Measurements from ENCODE around the gene RANGAP1. TPM values are rescaled to one million over a fixed set of nuclear protein-coding genes. Genes with fewer than 3 reads are reported as not detected.
"Not testable (repeated sequence)": the region's sequence is repeated elsewhere in the genome, so short reads cannot be mapped to it uniquely, and the experiment has no call there.

The RANGAP1 gene
- total and polyA plus RNA-seq, 2 donors (not counting 1 experiment from before 2014, with no cell fraction given), result 42.0 to 48.8 TPM

DNA sequence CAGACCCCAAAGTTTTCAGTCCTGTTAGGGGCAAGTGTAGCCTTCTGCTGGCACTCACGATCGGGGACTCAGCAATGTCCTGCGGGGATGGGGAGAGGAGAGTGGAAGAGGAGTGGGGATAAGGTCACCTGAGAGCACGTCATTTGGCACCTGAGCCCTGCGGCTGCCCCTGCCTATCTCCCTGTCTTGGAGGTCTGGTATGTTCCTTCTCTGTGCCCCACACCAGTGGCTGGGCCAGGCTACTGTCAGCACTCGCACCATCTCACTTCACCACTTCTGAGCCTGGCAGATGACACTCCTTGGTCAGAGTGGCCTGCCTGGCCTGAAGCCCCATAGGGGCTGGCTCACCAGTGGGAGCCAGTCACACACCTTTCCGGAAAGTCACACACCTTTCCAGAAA lies 25.1 kb downstream of the RANGAP1 start:
- no peaks in the 10 kb centered on the region for H3K4me1 Mint-ChIP-seq
- ChIA-PET POLR2A (no interaction called here), CTCF (no interaction called here)
- H2AFZ ChIP-seq (ENCODE audit: insufficient read depth, low read depth, low read length, poor library complexity, severe bottlenecking), result no peak overlapping the region
- no peaks in the 10 kb centered on the region for H3K27me3 Mint-ChIP-seq
- TF ChIP-seq, protein P1, sequence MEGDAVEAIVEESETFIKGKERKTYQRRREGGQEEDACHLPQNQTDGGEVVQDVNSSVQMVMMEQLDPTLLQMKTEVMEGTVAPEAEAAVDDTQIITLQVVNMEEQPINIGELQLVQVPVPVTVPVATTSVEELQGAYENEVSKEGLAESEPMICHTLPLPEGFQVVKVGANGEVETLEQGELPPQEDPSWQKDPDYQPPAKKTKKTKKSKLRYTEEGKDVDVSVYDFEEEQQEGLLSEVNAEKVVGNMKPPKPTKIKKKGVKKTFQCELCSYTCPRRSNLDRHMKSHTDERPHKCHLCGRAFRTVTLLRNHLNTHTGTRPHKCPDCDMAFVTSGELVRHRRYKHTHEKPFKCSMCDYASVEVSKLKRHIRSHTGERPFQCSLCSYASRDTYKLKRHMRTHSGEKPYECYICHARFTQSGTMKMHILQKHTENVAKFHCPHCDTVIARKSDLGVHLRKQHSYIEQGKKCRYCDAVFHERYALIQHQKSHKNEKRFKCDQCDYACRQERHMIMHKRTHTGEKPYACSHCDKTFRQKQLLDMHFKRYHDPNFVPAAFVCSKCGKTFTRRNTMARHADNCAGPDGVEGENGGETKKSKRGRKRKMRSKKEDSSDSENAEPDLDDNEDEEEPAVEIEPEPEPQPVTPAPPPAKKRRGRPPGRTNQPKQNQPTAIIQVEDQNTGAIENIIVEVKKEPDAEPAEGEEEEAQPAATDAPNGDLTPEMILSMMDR (IDR thresholded peaks at IDR 0.05), result no peak
- TF ChIP-seq EZH2 (IDR thresholded peaks at IDR 0.05; ENCODE audit: borderline replicate concordance, insufficient read depth, low read depth, low read length, poor library complexity, severe bottlenecking), result no peak
- no peaks in the 10 kb centered on the region for H3K9me3 ChIP-seq (ENCODE audit: control extremely low read depth in 1 of 3, control insufficient read depth in 2 of 3, insufficient read depth in 1 of 3, low read length in 2 of 3)
- no peaks in the 10 kb centered on the region for H3K27me3 ChIP-seq (replicated peaks in 1 of 4; ENCODE audit: control extremely low read depth in 1 of 4, control insufficient read depth in 3 of 4, insufficient read depth in 4 of 4, low read length in 3 of 4)
- H3K36me3 ChIP-seq (replicated peaks in 1 of 2; ENCODE audit: control extremely low read depth in 1 of 2, control insufficient read depth in 1 of 2, extremely low read depth in 1 of 2, insufficient read depth in 2 of 2, low read length in 1 of 2), result peaks cover 2 to 81% of the 10 kb centered on the region in 2 experiments
- no peaks in the 10 kb centered on the region for H3K4me1 ChIP-seq (ENCODE audit: control insufficient read depth in 2 of 2, insufficient read depth in 2 of 2, low read length in 2 of 2)
- H3K4me3 Mint-ChIP-seq, result no peak overlapping the region
- no peak overlapping the region for H3K27ac Mint-ChIP-seq
- H3K79me2 ChIP-seq (ENCODE audit: control insufficient read depth, insufficient read depth, low read length), result no peaks in the 10 kb centered on the region
- intact Hi-C loops (cut with micrococcal nuclease), result no loop called here
- H3K9me3 Mint-ChIP-seq (ENCODE audit: insufficient read depth), result no peaks in the 10 kb centered on the region
- H3K9ac ChIP-seq (ENCODE audit: low read length), result no peak overlapping the region
- no peak overlapping the region for H3K27ac ChIP-seq (ENCODE audit: low read length in 2 of 2)
- no peak for ATAC-seq (ENCODE audit: low read depth)
- no peak overlapping the region for H3K4me2 ChIP-seq (replicated peaks; ENCODE audit: low read depth, low read length, poor library complexity, severe bottlenecking)
- no peaks in the 10 kb centered on the region for H4K20me1 ChIP-seq (ENCODE audit: control insufficient read depth, insufficient read depth, low read length, poor library complexity, severe bottlenecking)
- no peak overlapping the region for H3K4me3 ChIP-seq (ENCODE audit: control extremely low read depth in 1 of 5, extremely low read depth in 1 of 5, insufficient read depth in 1 of 5, low read depth in 2 of 5, low read length in 4 of 5)
- DNase-seq, result no peak
- 98% methylated on average over 7 of the region's 7 CpGs for WGBS (ENCODE audit: insufficient coverage)

DNA sequence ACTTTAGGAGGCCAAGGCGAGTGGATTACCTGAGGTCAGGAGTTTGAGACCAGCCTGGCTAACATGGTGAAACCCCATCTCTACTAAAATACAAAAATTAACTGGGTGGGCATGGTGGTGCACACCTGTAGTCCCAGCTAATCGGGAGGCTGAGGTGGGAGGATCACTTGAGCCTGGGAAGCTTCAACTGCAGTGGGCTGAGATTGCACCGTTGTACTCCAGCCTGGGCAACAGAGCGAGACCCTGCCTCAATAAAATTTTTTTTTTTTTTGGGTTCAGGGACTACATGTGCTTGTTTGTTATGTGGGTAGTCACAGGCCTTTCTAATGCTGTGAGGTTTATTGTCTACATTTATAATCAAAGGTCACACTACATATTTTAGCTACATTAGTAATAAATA lies 26.2 kb downstream of the RANGAP1 start:
- H3K27ac Mint-ChIP-seq; H3K9me3 ChIP-seq (ENCODE audit: control extremely low read depth in 1 of 3, control insufficient read depth in 2 of 3, insufficient read depth in 1 of 3, low read length in 2 of 3); H3K79me2 ChIP-seq (ENCODE audit: control insufficient read depth, insufficient read depth, low read length); H3K27me3 ChIP-seq (replicated peaks in 1 of 4; ENCODE audit: control extremely low read depth in 1 of 4, control insufficient read depth in 3 of 4, insufficient read depth in 4 of 4, low read length in 3 of 4); CTCF ChIA-PET; H3K4me1 ChIP-seq (ENCODE audit: control insufficient read depth in 2 of 2, insufficient read depth in 2 of 2, low read length in 2 of 2); H3K9ac ChIP-seq (ENCODE audit: low read length); H3K4me1 Mint-ChIP-seq; H3K4me3 Mint-ChIP-seq; H3K27ac ChIP-seq (ENCODE audit: low read length in 2 of 2); H3K4me2 ChIP-seq (replicated peaks; ENCODE audit: low read depth, low read length, poor library complexity, severe bottlenecking); H3K4me3 ChIP-seq (ENCODE audit: control extremely low read depth in 1 of 5, extremely low read depth in 1 of 5, insufficient read depth in 1 of 5, low read depth in 2 of 5, low read length in 4 of 5); intact Hi-C loops (cut with micrococcal nuclease); DNase-seq; H4K20me1 ChIP-seq (ENCODE audit: control insufficient read depth, insufficient read depth, low read length, poor library complexity, severe bottlenecking); H3K27me3 Mint-ChIP-seq; H2AFZ ChIP-seq (ENCODE audit: insufficient read depth, low read depth, low read length, poor library complexity, severe bottlenecking); POLR2A ChIA-PET; ATAC-seq (ENCODE audit: low read depth); H3K9me3 Mint-ChIP-seq (ENCODE audit: insufficient read depth): not testable (repeated sequence)
- WGBS (ENCODE audit: insufficient coverage), result 100% methylated on average over 2 of the region's 4 CpGs
- H3K36me3 ChIP-seq (replicated peaks in 1 of 2; ENCODE audit: control extremely low read depth in 1 of 2, control insufficient read depth in 1 of 2, extremely low read depth in 1 of 2, insufficient read depth in 2 of 2, low read length in 1 of 2), result peaks cover 2 to 81% of the 10 kb centered on the region in 2 experiments

Measured in B cell (primary cell).